Bronchial epithelial cell (primary cell): Measurements from ENCODE around the gene TRPV6. TPM values are rescaled to one million over a fixed set of nuclear protein-coding genes. Genes with fewer than 3 reads are reported as not detected.

ENCODE experiments used
- DNase-seq: peaks from one replicate; pipeline ENCODE4 v3.0.0-alpha.2; 2010; ENCODE audit warnings: low read depth
- FAIRE-seq: peaks from 2 replicates; lab custom pipeline; 2011; peaks lifted over from hg19 to GRCh38; lab: Jason Lieb, UNC
- H3K27me3 ChIP-seq: 2 replicates; pipeline ENCODE4 v1.5.1; 2011; ENCODE audit warnings: low read length; ENCODE audit not compliant: control insufficient read depth, insufficient read depth
- H3K36me3 ChIP-seq: 2 replicates; pipeline ENCODE4 v1.5.1; 2011; ENCODE audit warnings: low read length; ENCODE audit not compliant: control insufficient read depth, insufficient read depth
- H3K4me3 ChIP-seq: 2 replicates; pipeline ENCODE4 v1.5.1; 2011; ENCODE audit warnings: mild to moderate bottlenecking, low read depth, low read length, control low read depth
- CTCF ChIP-seq: IDR thresholded peaks from 2 replicates; pipeline ENCODE4 v1.5.1; 2011; ENCODE audit warnings: mild to moderate bottlenecking, moderate library complexity, low read length, control low read depth, inconsistent platforms; ENCODE audit not compliant: insufficient read depth, severe bottlenecking
- total RNA-seq: library from RNA; depleted of rRNA; stranded (reverse); fragments of >200 nt; gene quantifications from 2 replicates; pipeline ENCODE4 v1.2.1, GENCODE V29; 2014

TRPV6 gene
- total RNA-seq, 1 donor from 2014 or later: under 0.01 TPM

GRCh38 chr7:142868986-142869415, 16.5 kb downstream of the TRPV6 start:
- Histone ChIP-seq H3K27me3 (no peaks in the 10 kb centered on the region), H3K4me3 (no peak overlapping the region), H3K36me3 (peaks cover 1% of the 10 kb centered on the region)
- FAIRE-seq: peak; percentile 40
- TF ChIP-seq CTCF: no peak
- no peak for DNase-seq

- Histone ChIP-seq H3K4me3 (no peak overlapping the region), H3K36me3 (peaks cover 1% of the 10 kb centered on the region), H3K27me3 (no peaks in the 10 kb centered on the region)
- FAIRE-seq (no peak), DNase-seq (no peak)
- no peak for TF ChIP-seq CTCF
These were observed 17.2 kb downstream of the TRPV6 start for GRCh38 chr7:142868188-142868985.

GRCh38 chr7:142867398-142868187, 18.0 kb downstream of the TRPV6 start:
- no peak for TF ChIP-seq CTCF
- no peaks in the 10 kb centered on the region for H3K27me3 ChIP-seq
- FAIRE-seq (peak; percentile 90), DNase-seq (no peak)
- no peak overlapping the region for H3K4me3 ChIP-seq
- peaks cover 1% of the 10 kb centered on the region for H3K36me3 ChIP-seq

GRCh38 chr7:142867097-142867378, 18.5 kb downstream of the TRPV6 start:
- Histone ChIP-seq H3K4me3 (no peak overlapping the region), H3K27me3 (no peaks in the 10 kb centered on the region), H3K36me3 (peaks cover 1% of the 10 kb centered on the region)
- DNase-seq: no peak
- TF ChIP-seq CTCF: no peak
- FAIRE-seq: no peak

- no peak overlapping the region for H3K4me3 ChIP-seq
- DNase-seq (peak; percentile 26), FAIRE-seq (no peak)
- TF ChIP-seq CTCF: peak; percentile 69
- peaks cover 2% of the 10 kb centered on the region for H3K27me3 ChIP-seq
- H3K36me3 ChIP-seq: peaks cover 1% of the 10 kb centered on the region
These were observed 19.0 kb downstream of the TRPV6 start for GRCh38 chr7:142866361-142867096.
